ENCODE measurements around the gene TBL1XR1. TPM values are rescaled to one million over a fixed set of nuclear protein-coding genes. Genes with fewer than 3 reads are reported as not detected.

The TBL1XR1 gene
- total RNA-seq, 1 donor from 2014 or later = 203 TPM

DNA sequence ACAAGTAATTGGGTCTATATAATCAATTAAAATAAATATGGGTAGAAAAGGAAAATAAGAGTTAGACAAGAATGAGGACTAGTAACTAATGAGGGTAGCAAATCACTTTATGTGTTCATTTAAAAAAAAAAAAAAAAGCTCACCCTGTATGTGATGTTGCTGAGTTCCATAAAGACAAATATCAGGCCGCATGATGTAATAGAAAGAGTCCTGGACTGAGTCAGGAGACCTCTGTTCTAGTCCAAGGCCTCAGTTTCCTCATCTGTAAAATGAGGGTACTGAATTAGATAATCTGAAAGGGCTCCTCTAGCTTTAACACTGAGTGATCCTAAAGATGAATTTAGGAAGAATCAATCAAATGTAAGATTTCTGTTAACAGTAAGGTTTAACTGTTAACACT is 117.6 kb downstream of the TBL1XR1 start:
- Histone ChIP-seq H3K36me3 (ENCODE audit: control insufficient read depth, insufficient read depth, low read length) (no peaks in the 10 kb centered on the region), H3K4me3 (ENCODE audit: low read depth, low read length) (no peak overlapping the region), H3K27me3 (ENCODE audit: control insufficient read depth, insufficient read depth, low read length) (no peaks in the 10 kb centered on the region)
- TF ChIP-seq, protein P1, sequence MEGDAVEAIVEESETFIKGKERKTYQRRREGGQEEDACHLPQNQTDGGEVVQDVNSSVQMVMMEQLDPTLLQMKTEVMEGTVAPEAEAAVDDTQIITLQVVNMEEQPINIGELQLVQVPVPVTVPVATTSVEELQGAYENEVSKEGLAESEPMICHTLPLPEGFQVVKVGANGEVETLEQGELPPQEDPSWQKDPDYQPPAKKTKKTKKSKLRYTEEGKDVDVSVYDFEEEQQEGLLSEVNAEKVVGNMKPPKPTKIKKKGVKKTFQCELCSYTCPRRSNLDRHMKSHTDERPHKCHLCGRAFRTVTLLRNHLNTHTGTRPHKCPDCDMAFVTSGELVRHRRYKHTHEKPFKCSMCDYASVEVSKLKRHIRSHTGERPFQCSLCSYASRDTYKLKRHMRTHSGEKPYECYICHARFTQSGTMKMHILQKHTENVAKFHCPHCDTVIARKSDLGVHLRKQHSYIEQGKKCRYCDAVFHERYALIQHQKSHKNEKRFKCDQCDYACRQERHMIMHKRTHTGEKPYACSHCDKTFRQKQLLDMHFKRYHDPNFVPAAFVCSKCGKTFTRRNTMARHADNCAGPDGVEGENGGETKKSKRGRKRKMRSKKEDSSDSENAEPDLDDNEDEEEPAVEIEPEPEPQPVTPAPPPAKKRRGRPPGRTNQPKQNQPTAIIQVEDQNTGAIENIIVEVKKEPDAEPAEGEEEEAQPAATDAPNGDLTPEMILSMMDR (IDR thresholded peaks at IDR 0.05; ENCODE audit: insufficient read depth, low read length, severe bottlenecking) = no peak
- FAIRE-seq (no peak), DNase-seq (ENCODE audit: low read depth) (no peak)

DNA sequence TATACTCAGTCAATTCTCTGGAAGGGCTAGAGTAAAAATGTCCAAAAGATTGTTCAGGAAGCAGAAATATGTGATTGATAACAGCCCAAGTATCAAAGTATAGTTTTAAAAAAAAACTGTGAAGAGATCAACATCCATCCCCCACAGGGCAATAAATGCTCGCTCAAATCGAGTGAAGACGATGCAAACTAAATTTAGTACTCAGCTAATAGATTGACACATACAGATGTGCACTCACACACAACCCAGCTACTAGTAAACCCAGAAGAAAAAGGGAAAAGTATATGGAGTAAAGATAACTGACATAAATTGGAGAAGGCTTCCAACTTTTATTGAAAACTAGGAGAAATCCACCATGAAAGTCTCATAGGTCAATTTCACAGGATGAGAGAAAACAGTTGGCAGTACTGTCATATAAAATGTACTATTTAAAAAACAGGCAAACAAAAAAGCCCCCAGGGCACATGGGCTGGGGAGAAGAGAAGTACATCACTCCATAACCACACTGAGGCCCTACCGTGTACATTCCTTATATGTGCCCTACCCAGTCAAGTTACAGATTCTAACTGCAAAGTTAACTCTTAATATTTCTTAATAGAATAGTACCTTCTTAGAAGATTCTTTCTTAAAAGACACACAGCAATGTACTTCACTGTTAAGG is 125.7 kb downstream of the TBL1XR1 start:
- Histone ChIP-seq H3K36me3 (ENCODE audit: control insufficient read depth, insufficient read depth, low read length) (no peaks in the 10 kb centered on the region), H3K27me3 (ENCODE audit: control insufficient read depth, insufficient read depth, low read length) (no peaks in the 10 kb centered on the region), H3K4me3 (ENCODE audit: low read depth, low read length) (no peak overlapping the region)
- FAIRE-seq = no peak
- DNase-seq (ENCODE audit: low read depth) = no peak
- TF ChIP-seq, protein P1 (IDR thresholded peaks at IDR 0.05; ENCODE audit: insufficient read depth, low read length, severe bottlenecking) = no peak

DNA sequence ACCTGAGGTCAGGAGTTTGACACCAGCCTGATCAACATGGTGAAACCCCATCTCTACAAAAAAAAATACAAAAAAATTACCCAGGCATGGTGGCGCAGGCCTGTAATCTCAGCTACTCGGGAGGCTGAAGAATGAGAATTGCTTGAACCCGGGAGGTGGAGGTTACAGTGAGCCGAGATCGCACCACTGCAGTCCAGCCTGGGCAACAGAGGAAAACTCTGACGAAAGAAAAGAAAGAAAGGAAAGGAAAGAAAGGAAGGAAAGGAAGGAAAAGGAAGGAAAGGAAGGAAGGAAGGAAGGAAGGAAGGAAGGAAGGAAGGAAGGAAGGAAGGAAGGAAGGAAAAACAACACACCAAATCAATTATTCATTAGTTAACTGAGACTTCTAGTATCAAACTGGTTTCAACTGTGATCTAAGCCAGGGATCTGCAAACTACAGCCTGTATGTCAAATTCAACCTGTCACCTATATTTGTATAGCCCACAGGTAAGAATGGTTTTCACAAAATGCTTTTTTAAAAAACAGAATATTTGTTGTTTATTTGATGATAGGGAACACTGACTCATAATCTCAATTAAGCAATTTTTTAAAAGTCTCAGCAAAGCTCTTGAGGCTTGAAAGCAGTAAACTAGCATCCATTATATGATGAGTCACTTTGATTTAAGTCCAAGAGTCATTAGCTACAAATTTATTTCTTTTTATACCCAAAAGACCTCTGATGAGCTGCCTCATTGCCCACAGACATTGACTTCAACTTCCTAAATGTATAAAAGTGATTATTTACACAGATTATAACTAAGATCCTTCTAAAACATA is 127.6 kb downstream of the TBL1XR1 start:
- no peaks in the 10 kb centered on the region for H3K27me3 ChIP-seq (ENCODE audit: control insufficient read depth, insufficient read depth, low read length)
- H3K36me3 ChIP-seq (ENCODE audit: control insufficient read depth, insufficient read depth, low read length) = no peaks in the 10 kb centered on the region
- H3K4me3 ChIP-seq (ENCODE audit: low read depth, low read length) = no peak overlapping the region
- FAIRE-seq (no peak), DNase-seq (ENCODE audit: low read depth) (peak; percentile 64)
- TF ChIP-seq, protein P1 (IDR thresholded peaks at IDR 0.05; ENCODE audit: insufficient read depth, low read length, severe bottlenecking) = no peak

DNA sequence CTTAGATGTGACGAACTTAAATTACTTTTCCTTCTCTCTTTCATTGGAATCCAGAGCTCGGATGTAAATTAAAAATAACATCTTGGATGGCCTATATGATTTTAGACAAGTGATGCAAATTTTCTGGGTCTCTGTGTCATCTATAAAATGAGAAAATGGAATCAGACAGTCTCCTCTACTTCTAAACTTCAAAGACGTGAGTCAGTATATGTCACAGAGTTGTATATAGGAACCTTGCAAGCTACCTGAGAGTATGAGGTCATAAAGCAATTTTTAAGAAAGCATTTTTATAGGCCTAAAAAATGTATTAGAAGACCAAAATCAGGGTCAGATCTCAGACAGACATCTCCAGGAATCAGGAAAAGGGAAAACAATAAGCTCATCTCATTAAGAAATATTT is 128.3 kb downstream of the TBL1XR1 start:
- Histone ChIP-seq H3K4me3 (ENCODE audit: low read depth, low read length) (no peak overlapping the region), H3K36me3 (ENCODE audit: control insufficient read depth, insufficient read depth, low read length) (no peaks in the 10 kb centered on the region), H3K27me3 (ENCODE audit: control insufficient read depth, insufficient read depth, low read length) (no peaks in the 10 kb centered on the region)
- no peak for DNase-seq (ENCODE audit: low read depth)
- TF ChIP-seq, protein P1 (IDR thresholded peaks at IDR 0.05; ENCODE audit: insufficient read depth, low read length, severe bottlenecking) = no peak
- FAIRE-seq = no peak

DNA sequence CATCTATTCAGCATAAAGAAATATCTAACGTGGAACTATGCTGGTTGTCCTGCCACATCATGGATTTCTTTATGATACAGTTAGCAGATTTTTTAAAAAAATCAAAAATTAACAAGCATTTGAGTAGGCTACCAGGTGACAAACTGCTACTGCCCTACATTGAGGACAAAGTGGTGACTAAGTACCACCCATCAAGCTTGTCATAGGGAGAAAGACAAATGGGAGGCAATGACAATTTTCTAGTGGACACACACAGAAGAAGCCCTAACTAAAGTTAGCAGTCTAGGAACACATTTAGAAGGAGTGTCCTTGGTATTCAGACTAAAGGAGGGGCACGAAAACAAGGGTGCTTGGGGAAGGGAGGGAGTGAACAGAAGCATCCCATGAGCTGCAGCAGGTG is 131.2 kb downstream of the TBL1XR1 start:
- TF ChIP-seq, protein P1 (IDR thresholded peaks at IDR 0.05; ENCODE audit: insufficient read depth, low read length, severe bottlenecking) = no peak
- Histone ChIP-seq H3K4me3 (ENCODE audit: low read depth, low read length) (no peak overlapping the region), H3K36me3 (ENCODE audit: control insufficient read depth, insufficient read depth, low read length) (peaks cover 1% of the 10 kb centered on the region), H3K27me3 (ENCODE audit: control insufficient read depth, insufficient read depth, low read length) (no peaks in the 10 kb centered on the region)
- FAIRE-seq (no peak), DNase-seq (ENCODE audit: low read depth) (no peak)

Data from bronchial epithelial cell (primary cell).